IMR-90 (cell line): ENCODE results near the gene ITK. TPM values are rescaled to one million over a fixed set of nuclear protein-coding genes. Genes with fewer than 3 reads are reported as not detected.

Source experiments
- ATAC-seq: fragments of 200-7000 bp; cut with Tn5 transposase; 2 replicates; pipeline ENCODE4 v1.9.1; 2020; ENCODE audit warnings: low read depth, mild to moderate bottlenecking, moderate library complexity
- BruUV-seq: library from RNA; stranded (reverse); fragments of 400-500 nt; replicated peaks from 2 replicates; lab custom pipeline; 2021; lab: Mats Ljungman, UMichigan
- CTCF ChIA-PET: fragments of 300-600 bp; formaldehyde crosslinking; extraction: SDS; loops from one replicate; lab custom pipeline; 2021; ENCODE audit warnings: antibody characterized with exemption; lab: Yijun Ruan, JAX
- POLR2A ChIA-PET: fragments of 300-600 bp; sonication (Branson Sonifier 250); formaldehyde crosslinking; loops from one replicate; lab custom pipeline; 2022; ENCODE audit warnings: antibody characterized with exemption; ENCODE audit not compliant: unreplicated experiment; lab: Charles Lee
- DNase-seq: peaks from one replicate; pipeline ENCODE4 v3.0.0; 2013
- H2AFZ ChIP-seq: replicated peaks from 2 replicates; pipeline ENCODE3; 2013; ENCODE audit warnings: low read length, mild to moderate bottlenecking; ENCODE audit not compliant: poor library complexity
- H2AK5ac ChIP-seq: 2 replicates; pipeline ENCODE4 v1.6.1; 2013; ENCODE audit warnings: low read depth, low read length, inconsistent platforms
- H2AK9ac ChIP-seq: replicated peaks from 2 replicates; pipeline ENCODE3; 2013; ENCODE audit warnings: mild to moderate bottlenecking, low read depth, low read length, moderate library complexity; ENCODE audit not compliant: poor library complexity
- H2BK120ac ChIP-seq: 2 replicates; pipeline ENCODE4 v1.6.1; 2013; ENCODE audit warnings: low read depth, low read length, inconsistent platforms
- H2BK15ac ChIP-seq: 3 replicates; pipeline ENCODE4 v1.6.1; 2013; ENCODE audit warnings: low read depth, low read length, inconsistent platforms
- H2BK20ac ChIP-seq: 2 replicates; pipeline ENCODE4 v1.6.1; 2013; ENCODE audit warnings: low read depth, mild to moderate bottlenecking, inconsistent platforms, low read length, moderate library complexity
- H2BK5ac ChIP-seq: 2 replicates; pipeline ENCODE4 v1.6.1; 2013; ENCODE audit warnings: mild to moderate bottlenecking, low read depth, low read length, inconsistent platforms; ENCODE audit not compliant: poor library complexity, severe bottlenecking
- H3K14ac ChIP-seq: replicated peaks from 2 replicates; pipeline ENCODE4 v1.6.1; 2013; ENCODE audit warnings: low read depth, low read length, inconsistent platforms
- H3K18ac ChIP-seq: 2 replicates; pipeline ENCODE4 v1.6.1; 2013; ENCODE audit warnings: low read depth, low read length, control low read depth
- H3K23ac ChIP-seq: 2 replicates; pipeline ENCODE4 v1.6.1; 2013; ENCODE audit warnings: low read depth, low read length, inconsistent platforms
- H3K27ac ChIP-seq: 2 replicates; pipeline ENCODE4 v1.5.1; 2013; ENCODE audit warnings: mild to moderate bottlenecking, control low read depth, low read length; ENCODE audit not compliant: insufficient read depth
- H3K27me3 ChIP-seq: 2 replicates; pipeline ENCODE4 v1.6.1; 2013; ENCODE audit warnings: low read length; ENCODE audit not compliant: control insufficient read depth, insufficient read depth
- H3K36me3 ChIP-seq: 2 replicates; pipeline ENCODE4 v1.6.1; 2013; ENCODE audit warnings: low read length, mixed read lengths; ENCODE audit not compliant: control insufficient read depth, insufficient read depth
- H3K4ac ChIP-seq: 2 replicates; pipeline ENCODE4 v1.6.1; 2013; ENCODE audit warnings: low read depth, low read length, inconsistent platforms
- H3K4me1 ChIP-seq: 2 replicates; pipeline ENCODE4 v1.6.1; 2013; ENCODE audit warnings: low read length, mixed read lengths; ENCODE audit not compliant: control insufficient read depth, insufficient read depth
- H3K4me2 ChIP-seq: 2 replicates; pipeline ENCODE4 v1.6.1; 2013; ENCODE audit warnings: low read depth, mild to moderate bottlenecking, control low read depth, low read length, moderate library complexity
- H3K4me3 ChIP-seq: 2 replicates; pipeline ENCODE4 v1.5.1; 2013; ENCODE audit warnings: low read depth, mild to moderate bottlenecking, control low read depth, low read length, moderate library complexity; ENCODE audit not compliant: insufficient read depth
- H3K56ac ChIP-seq: 2 replicates; pipeline ENCODE4 v1.6.1; 2013; ENCODE audit warnings: low read length, inconsistent platforms; ENCODE audit not compliant: insufficient read depth; ENCODE audit errors: extremely low read depth
- H3K79me1 ChIP-seq, 2 experiments: 2 replicates each; pipeline ENCODE4 v1.6.1; 2013; ENCODE audit warnings: low read length in 2 of 2, inconsistent platforms in 1 of 2, low read depth in 1 of 2
- H3K9ac ChIP-seq: 2 replicates; pipeline ENCODE4 v1.6.1; 2013; ENCODE audit warnings: low read depth, low read length, control low read depth
- H3K9me1 ChIP-seq: 2 replicates; pipeline ENCODE4 v1.6.1; 2013; ENCODE audit warnings: low read length, inconsistent platforms; ENCODE audit not compliant: insufficient read depth
- H3K9me3 ChIP-seq: 2 replicates; pipeline ENCODE4 v1.6.1; 2013; ENCODE audit warnings: low read length; ENCODE audit not compliant: control insufficient read depth, insufficient read depth
- H4K20me1 ChIP-seq: 2 replicates; pipeline ENCODE4 v1.6.1; 2013; ENCODE audit warnings: low read length, inconsistent platforms; ENCODE audit not compliant: insufficient read depth
- H4K5ac ChIP-seq: 2 replicates; pipeline ENCODE4 v1.6.1; 2013; ENCODE audit warnings: mild to moderate bottlenecking, low read depth, low read length, control low read depth
- H4K8ac ChIP-seq, 2 experiments: 2 replicates each; pipeline ENCODE4 v1.6.1; 2013; ENCODE audit warnings: low read depth in 2 of 2, low read length in 2 of 2, control low read depth in 1 of 2, inconsistent platforms in 1 of 2
- H4K91ac ChIP-seq: 2 replicates; pipeline ENCODE4 v1.6.1; 2013; ENCODE audit warnings: low read depth, low read length, inconsistent platforms; ENCODE audit not compliant: insufficient read depth
- CEBPB ChIP-seq: IDR thresholded peaks from 2 replicates; pipeline ENCODE4 v1.6.1; 2012; ENCODE audit warnings: low read depth, low read length, improper control_type of control experiment
- CHD1 ChIP-seq: IDR thresholded peaks from 2 replicates; pipeline ENCODE4 v1.6.1; 2012; ENCODE audit warnings: low read depth, low read length, improper control_type of control experiment
- FOS ChIP-seq: fragments of 150-350 bp; IDR thresholded peaks from 2 replicates; pipeline ENCODE4 v1.6.1; 2016; ENCODE audit warnings: low read depth, low read length
- MAZ ChIP-seq: IDR thresholded peaks from 2 replicates; pipeline ENCODE4 v1.6.1; 2012; ENCODE audit warnings: low read depth, mild to moderate bottlenecking, low read length, improper control_type of control experiment, moderate library complexity, borderline replicate concordance
- MXI1 ChIP-seq: IDR thresholded peaks from 2 replicates; pipeline ENCODE4 v1.6.1; 2012; ENCODE audit warnings: low read depth, mild to moderate bottlenecking, low read length, moderate library complexity, borderline replicate concordance
- RCOR1 ChIP-seq: IDR thresholded peaks from 2 replicates; pipeline ENCODE4 v1.6.1; 2012; ENCODE audit warnings: mild to moderate bottlenecking, low read length, improper control_type of control experiment; ENCODE audit not compliant: insufficient replicate concordance
- RFX5 ChIP-seq: IDR thresholded peaks from 2 replicates; pipeline ENCODE4 v1.8.0; 2012; ENCODE audit warnings: low read depth, mild to moderate bottlenecking, low read length, moderate library complexity
- WGBS, 2 experiments: methylation state at CpG; one replicate each; pipeline versions ENCODE4 v1.1.5 to v1.1.7; 2013; ENCODE audit warnings: missing lambda C conversion rate in 2 of 2; ENCODE audit not compliant: insufficient read length in 1 of 2; ENCODE audit errors: extremely low coverage in 2 of 2; 5-methylcytosine and 5-hydroxymethylcytosine counted together
- dilution Hi-C: fragments of 300-500 bp; cut with HindIII; formaldehyde crosslinking; loops from one replicate; pipeline ENCODE4 v1.14.3; 2018; ENCODE audit warnings: low sequenced_read_pairs; ENCODE audit not compliant: unreplicated experiment
- in situ Hi-C: fragments of 300-500 bp; cut with MboI; formaldehyde crosslinking; loops from 3 replicates; pipeline ENCODE4 v1.14.3; 2019; ENCODE audit warnings: low sequenced_read_pairs, inconsistent platforms, mixed read lengths
- intact Hi-C: fragments of 100-400 bp; cut with micrococcal nuclease; formaldehyde crosslinking; loops from 2 replicates; pipeline ENCODE4 v1.10.0; 2022
- polyA plus RNA-seq, 3 experiments: library from polyadenylated mRNA; depleted of rRNA; stranded (reverse); fragments of >200 nt; gene quantifications; 2 replicates each; pipeline ENCODE4 v1.2.3, GENCODE V29; 2012; ENCODE audit warnings: low replicate concordance in 1 of 3
- total RNA-seq: library from RNA; depleted of rRNA; stranded (reverse); fragments of >200 nt; gene quantifications from 2 replicates; pipeline ENCODE4 v1.2.3, GENCODE V29; 2012
- TF ChIP-seq, protein P1 (sequence below): fragments of 150-350 bp; IDR thresholded peaks from 2 replicates; pipeline ENCODE4 v1.6.1; 2017; ENCODE audit warnings: mild to moderate bottlenecking, antibody characterized with exemption, low read length, low read depth
- TF ChIP-seq, protein P2 (sequence below): conservative IDR thresholded peaks from 2 replicates; pipeline ENCODE4 v1.5.1; 2012; ENCODE audit warnings: mild to moderate bottlenecking, low read depth, low read length, improper control_type of control experiment
- TF ChIP-seq, protein P3 (sequence below): fragments of 150-350 bp; IDR thresholded peaks from 2 replicates; pipeline ENCODE4 v1.6.1; 2016; ENCODE audit warnings: low read depth, mild to moderate bottlenecking, low read length, moderate library complexity, borderline replicate concordance

ITK gene
- total and polyA plus RNA-seq, 2 of the 4 experiments (the other 2 are of a cell fraction): not detected

DNA sequence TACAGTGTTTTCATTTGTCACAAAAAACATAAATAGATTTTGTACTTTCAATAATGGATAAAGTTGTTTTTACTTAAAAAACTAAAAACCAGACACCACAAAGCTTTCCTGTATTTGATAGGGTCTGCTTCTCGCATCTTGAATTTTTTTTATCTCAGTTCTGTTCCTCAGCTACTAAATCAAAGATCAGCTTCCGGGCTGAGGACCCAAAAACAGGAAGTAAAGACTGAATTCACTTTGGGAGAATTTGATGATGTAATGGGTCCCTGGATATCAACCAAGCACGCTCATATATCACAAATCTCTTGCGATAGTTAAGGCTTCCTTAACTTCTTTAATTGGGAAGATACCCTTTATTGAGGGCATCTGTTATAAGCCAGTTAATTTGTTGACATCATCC, 24.1 kb downstream of the ITK start:
- WGBS, 2 experiments: no CpG with 5 or more reads among the region's 4 CpGs
- Histone ChIP-seq H4K5ac (no peak overlapping the region), H3K36me3 (no peaks in the 10 kb centered on the region), H2BK15ac (no peak overlapping the region), H2AK9ac (no peak overlapping the region), H3K23ac (no peak overlapping the region), H3K27ac (no peak overlapping the region), H3K4me1 (no peaks in the 10 kb centered on the region), H2BK20ac (no peak overlapping the region), H3K9me1 (no peaks in the 10 kb centered on the region), H3K9ac (no peak overlapping the region), H2AFZ (no peak overlapping the region), H3K4me2 (no peak overlapping the region), H4K91ac (no peak overlapping the region), H2AK5ac (no peak overlapping the region), H2BK5ac (no peak overlapping the region), H3K4me3 (no peak overlapping the region), H3K14ac (no peak overlapping the region), H3K9me3 (no peaks in the 10 kb centered on the region), H3K79me1 (no peaks in the 10 kb centered on the region), H3K56ac (no peak overlapping the region), H3K4ac (no peak overlapping the region), H4K8ac (no peak overlapping the region), H2BK120ac (no peak overlapping the region), H3K18ac (no peak overlapping the region), H3K27me3 (no peaks in the 10 kb centered on the region), H4K20me1 (no peaks in the 10 kb centered on the region)
- ChIA-PET CTCF (interaction anchor here (0.7 kb wide), 1 partner anchor 17 kb away, joined by 3 read pairs; no protein-coding TSS in a partner anchor), POLR2A (interaction anchor here (0.6 kb wide), 1 partner anchor 1293 kb away, joined by 3 read pairs; no protein-coding TSS in a partner anchor)
- dilution Hi-C loops: no loop called here
- TF ChIP-seq, protein P1, sequence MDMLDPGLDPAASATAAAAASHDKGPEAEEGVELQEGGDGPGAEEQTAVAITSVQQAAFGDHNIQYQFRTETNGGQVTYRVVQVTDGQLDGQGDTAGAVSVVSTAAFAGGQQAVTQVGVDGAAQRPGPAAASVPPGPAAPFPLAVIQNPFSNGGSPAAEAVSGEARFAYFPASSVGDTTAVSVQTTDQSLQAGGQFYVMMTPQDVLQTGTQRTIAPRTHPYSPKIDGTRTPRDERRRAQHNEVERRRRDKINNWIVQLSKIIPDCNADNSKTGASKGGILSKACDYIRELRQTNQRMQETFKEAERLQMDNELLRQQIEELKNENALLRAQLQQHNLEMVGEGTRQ: no peak
- TF ChIP-seq RFX5 (no peak), RCOR1 (no peak), FOS (no peak), CHD1 (no peak), MAZ (no peak), MXI1 (no peak), CEBPB (no peak)
- TF ChIP-seq, protein P2, sequence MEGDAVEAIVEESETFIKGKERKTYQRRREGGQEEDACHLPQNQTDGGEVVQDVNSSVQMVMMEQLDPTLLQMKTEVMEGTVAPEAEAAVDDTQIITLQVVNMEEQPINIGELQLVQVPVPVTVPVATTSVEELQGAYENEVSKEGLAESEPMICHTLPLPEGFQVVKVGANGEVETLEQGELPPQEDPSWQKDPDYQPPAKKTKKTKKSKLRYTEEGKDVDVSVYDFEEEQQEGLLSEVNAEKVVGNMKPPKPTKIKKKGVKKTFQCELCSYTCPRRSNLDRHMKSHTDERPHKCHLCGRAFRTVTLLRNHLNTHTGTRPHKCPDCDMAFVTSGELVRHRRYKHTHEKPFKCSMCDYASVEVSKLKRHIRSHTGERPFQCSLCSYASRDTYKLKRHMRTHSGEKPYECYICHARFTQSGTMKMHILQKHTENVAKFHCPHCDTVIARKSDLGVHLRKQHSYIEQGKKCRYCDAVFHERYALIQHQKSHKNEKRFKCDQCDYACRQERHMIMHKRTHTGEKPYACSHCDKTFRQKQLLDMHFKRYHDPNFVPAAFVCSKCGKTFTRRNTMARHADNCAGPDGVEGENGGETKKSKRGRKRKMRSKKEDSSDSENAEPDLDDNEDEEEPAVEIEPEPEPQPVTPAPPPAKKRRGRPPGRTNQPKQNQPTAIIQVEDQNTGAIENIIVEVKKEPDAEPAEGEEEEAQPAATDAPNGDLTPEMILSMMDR: no peak
- TF ChIP-seq, protein P3, sequence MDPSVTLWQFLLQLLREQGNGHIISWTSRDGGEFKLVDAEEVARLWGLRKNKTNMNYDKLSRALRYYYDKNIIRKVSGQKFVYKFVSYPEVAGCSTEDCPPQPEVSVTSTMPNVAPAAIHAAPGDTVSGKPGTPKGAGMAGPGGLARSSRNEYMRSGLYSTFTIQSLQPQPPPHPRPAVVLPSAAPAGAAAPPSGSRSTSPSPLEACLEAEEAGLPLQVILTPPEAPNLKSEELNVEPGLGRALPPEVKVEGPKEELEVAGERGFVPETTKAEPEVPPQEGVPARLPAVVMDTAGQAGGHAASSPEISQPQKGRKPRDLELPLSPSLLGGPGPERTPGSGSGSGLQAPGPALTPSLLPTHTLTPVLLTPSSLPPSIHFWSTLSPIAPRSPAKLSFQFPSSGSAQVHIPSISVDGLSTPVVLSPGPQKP: no peak
- in situ Hi-C loops: no loop called here
- no TSS peak for BruUV-seq
- no peak for ATAC-seq
- DNase-seq: no peak
- intact Hi-C loops: no loop called here
